H1 (cell line): Measurements from ENCODE around the gene FASTK. TPM values are rescaled to one million over a fixed set of nuclear protein-coding genes. Genes with fewer than 3 reads are reported as not detected.

ENCODE experiments used
- CTCF ChIA-PET: fragments of 300-600 bp; sonication (Branson Sonifier 250); formaldehyde crosslinking; loops from one replicate; lab custom pipeline; 2021; ENCODE audit not compliant: partially characterized antibody; lab: Charles Lee
- POLR2A ChIA-PET: fragments of 300-600 bp; sonication (Branson Sonifier 250); formaldehyde crosslinking; loops from one replicate; lab custom pipeline; 2021; ENCODE audit warnings: inconsistent platforms; ENCODE audit not compliant: partially characterized antibody; lab: Charles Lee
- DNase-seq, 2 experiments: peaks; one replicate each; pipeline versions ENCODE4 v3.0.0 to v3.0.0-alpha.2; 2010 to 2022; ENCODE audit warnings: low spot score in 2 of 2, low read depth in 1 of 2, mixed read lengths in 1 of 2
- FAIRE-seq: peaks from 2 replicates; lab custom pipeline; 2011; peaks lifted over from hg19 to GRCh38; lab: Jason Lieb, UNC
- H2AFZ ChIP-seq: 2 replicates; pipeline ENCODE4 v1.8.1; 2012; ENCODE audit warnings: low read length, inconsistent platforms
- H2AK5ac ChIP-seq: 2 replicates; pipeline ENCODE4 v1.6.1; 2013; ENCODE audit warnings: low read depth, low read length
- H2BK120ac ChIP-seq: replicated peaks from 2 replicates; pipeline ENCODE3; 2013; ENCODE audit warnings: low read depth, low read length, inconsistent platforms
- H2BK12ac ChIP-seq: 2 replicates; pipeline ENCODE4 v1.6.1; 2013; ENCODE audit warnings: low read depth, low read length
- H2BK15ac ChIP-seq: 2 replicates; pipeline ENCODE4 v1.6.1; 2013; ENCODE audit warnings: low read length
- H2BK20ac ChIP-seq: 2 replicates; pipeline ENCODE4 v1.6.1; 2013; ENCODE audit warnings: low read length
- H2BK5ac ChIP-seq: 2 replicates; pipeline ENCODE4 v1.6.1; 2013; ENCODE audit warnings: low read depth, low read length
- H3K14ac ChIP-seq: 2 replicates; pipeline ENCODE4 v1.6.1; 2013; ENCODE audit warnings: inconsistent platforms; ENCODE audit not compliant: insufficient read length
- H3K18ac ChIP-seq: 2 replicates; pipeline ENCODE4 v1.6.1; 2013; ENCODE audit warnings: low read length; ENCODE audit errors: extremely low read depth
- H3K23ac ChIP-seq: 2 replicates; pipeline ENCODE4 v1.6.1; 2013; ENCODE audit warnings: inconsistent platforms; ENCODE audit not compliant: insufficient read length
- H3K23me2 ChIP-seq: 2 replicates; pipeline ENCODE4 v1.6.1; 2013; ENCODE audit warnings: low read depth, low read length
- H3K27ac ChIP-seq: 2 replicates; pipeline ENCODE4 v1.6.1; 2011; ENCODE audit warnings: low read depth, low read length, inconsistent platforms
- H3K27me3 ChIP-seq, 4 experiments: replicated peaks in 1 of 4; 1 replicate in 1 of 4; 2 replicates in 3 of 4; pipeline versions ENCODE4 v1.6.1 to v1.8.1; 2011 to 2013; ENCODE audit warnings: low read length in 3 of 4, mild to moderate bottlenecking in 3 of 4, inconsistent platforms in 2 of 4, mixed read lengths in 2 of 4, moderate library complexity in 1 of 4; ENCODE audit not compliant: control insufficient read depth in 3 of 4, insufficient read depth in 3 of 4; ENCODE audit errors: extremely low read depth in 1 of 4
- H3K36me3 ChIP-seq, 4 experiments: 2 replicates each; pipeline versions ENCODE4 v1.6.1 to v1.8.1; 2011 to 2013; ENCODE audit warnings: mild to moderate bottlenecking in 4 of 4, low read length in 3 of 4, moderate library complexity in 2 of 4, control low read depth in 1 of 4, inconsistent platforms in 1 of 4; ENCODE audit not compliant: insufficient read depth in 4 of 4, control insufficient read depth in 2 of 4
- H3K4ac ChIP-seq: replicated peaks from 2 replicates; pipeline ENCODE3; 2013; ENCODE audit warnings: low read length, low read depth, mixed read lengths, inconsistent platforms; ENCODE audit not compliant: insufficient read length
- H3K4me1 ChIP-seq, 4 experiments: replicated peaks in 1 of 4; 1 replicate in 1 of 4; 2 replicates in 3 of 4; pipeline versions ENCODE4 v1.6.1 to v1.8.1; 2011 to 2013; ENCODE audit warnings: low read length in 3 of 4, inconsistent platforms in 2 of 4, mixed read lengths in 1 of 4; ENCODE audit not compliant: insufficient read depth in 4 of 4, control insufficient read depth in 3 of 4
- H3K4me2 ChIP-seq, 2 experiments: 2 replicates each; pipeline versions ENCODE4 v1.6.1 to v1.8.1; 2011 to 2013; ENCODE audit warnings: low read depth in 2 of 2, low read length in 2 of 2, control low read depth in 1 of 2, inconsistent platforms in 1 of 2, mild to moderate bottlenecking in 1 of 2; ENCODE audit not compliant: insufficient read depth in 1 of 2
- H3K4me3 ChIP-seq, 4 experiments: fragments of 200-600, 300-600 bp in 1 of 4; sonication (generic), shearing (Covaris generic), sonication (Bioruptor Twin) in 1 of 4; 2 replicates each; pipeline versions ENCODE4 v1.5.1 to v1.8.1; 2011 to 2016; ENCODE audit warnings: low read length in 4 of 4, low read depth in 3 of 4, control low read depth in 2 of 4, inconsistent platforms in 2 of 4, mild to moderate bottlenecking in 2 of 4, mixed read lengths in 1 of 4, moderate library complexity in 1 of 4; ENCODE audit not compliant: insufficient read depth in 2 of 4; ENCODE audit errors: extremely low read depth in 1 of 4
- H3K56ac ChIP-seq: replicated peaks from 2 replicates; pipeline ENCODE3; 2013; ENCODE audit warnings: low read depth, mild to moderate bottlenecking, mixed read lengths, low read length, inconsistent platforms; ENCODE audit not compliant: insufficient read length
- H3K79me1 ChIP-seq: 2 replicates; pipeline ENCODE4 v1.6.1; 2013; ENCODE audit warnings: low read depth, low read length, control low read depth
- H3K79me2 ChIP-seq, 2 experiments: 2 replicates each; pipeline versions ENCODE4 v1.6.1 to v1.8.1; 2012 to 2013; ENCODE audit warnings: low read length in 2 of 2, mild to moderate bottlenecking in 2 of 2, inconsistent platforms in 1 of 2; ENCODE audit not compliant: insufficient read depth in 2 of 2, control insufficient read depth in 1 of 2
- H3K9ac ChIP-seq, 4 experiments: replicated peaks in 1 of 4; 1 replicate in 1 of 4; 2 replicates in 3 of 4; pipeline versions ENCODE4 v1.6.1 to v1.8.1; 2011 to 2013; ENCODE audit warnings: low read depth in 3 of 4, low read length in 3 of 4, control low read depth in 2 of 4, mild to moderate bottlenecking in 2 of 4, moderate library complexity in 2 of 4, inconsistent platforms in 1 of 4; ENCODE audit errors: extremely low read depth in 1 of 4
- H3K9me3 ChIP-seq, 2 experiments: 2 replicates each; pipeline versions ENCODE4 v1.6.1 to v1.8.1; 2012 to 2013; ENCODE audit warnings: mild to moderate bottlenecking in 2 of 2, moderate library complexity in 2 of 2, control low read depth in 1 of 2, inconsistent platforms in 1 of 2, low read depth in 1 of 2, low read length in 1 of 2, mixed read lengths in 1 of 2; ENCODE audit not compliant: insufficient read depth in 2 of 2
- H4K20me1 ChIP-seq, 2 experiments: replicated peaks in 1 of 2; 2 replicates each; pipeline versions ENCODE3 to v1.8.1; 2011 to 2013; ENCODE audit warnings: inconsistent platforms in 2 of 2, low read length in 2 of 2, mild to moderate bottlenecking in 1 of 2; ENCODE audit not compliant: insufficient read depth in 2 of 2, control insufficient read depth in 1 of 2
- H4K5ac ChIP-seq: 2 replicates; pipeline ENCODE4 v1.6.1; 2013; ENCODE audit warnings: low read length, low read depth, mixed read lengths, inconsistent platforms; ENCODE audit not compliant: insufficient read length
- H4K8ac ChIP-seq: 2 replicates; pipeline ENCODE4 v1.8.0; 2013; ENCODE audit warnings: mild to moderate bottlenecking, moderate library complexity, low read length, inconsistent platforms; ENCODE audit not compliant: insufficient read depth; ENCODE audit errors: extremely low read depth
- H4K91ac ChIP-seq: replicated peaks from 2 replicates; pipeline ENCODE3; 2013; ENCODE audit warnings: low read length, mixed read lengths, inconsistent platforms; ENCODE audit not compliant: insufficient read length
- CTBP2 ChIP-seq: IDR thresholded peaks from 2 replicates; pipeline ENCODE4 v1.7.0; 2011; ENCODE audit warnings: borderline replicate concordance, mild to moderate bottlenecking, moderate library complexity, mixed read lengths, low read length; ENCODE audit not compliant: insufficient read depth, insufficient read length
- WGBS, 2 experiments: shearing (Covaris generic) in 1 of 2; methylation state at CpG; one replicate each; pipeline versions ENCODE4 v1.1.6 to v1.1.7; 2013 to 2015; ENCODE audit warnings: low lambda C conversion rate in 2 of 2, mixed read lengths in 2 of 2, inconsistent platforms in 1 of 2, low coverage in 1 of 2, missing lambda C conversion rate in 1 of 2; ENCODE audit not compliant: insufficient replicate concordance in 2 of 2, insufficient coverage in 1 of 2, insufficient read length in 1 of 2; ENCODE audit errors: extremely low coverage in 1 of 2, missing lambda C conversion rate in 1 of 2; 5-methylcytosine and 5-hydroxymethylcytosine counted together
- polyA plus RNA-seq, 7 experiments: library from polyadenylated mRNA; depleted of rRNA in 3 of 7; stranded (reverse) in 5 of 7; unstranded in 2 of 7; fragments of >200 nt in 5 of 7; fragments of 200-250 nt in 2 of 7; gene quantifications; 1 replicate in 5 of 7; 2 replicates in 1 of 7; 4 replicates in 1 of 7; pipeline versions ENCODE4 v1.2.1 to v1.2.3, GENCODE V29; 2011 to 2013; ENCODE audit warnings: missing spikeins in 2 of 7, mixed read lengths in 2 of 7
- total RNA-seq: library from RNA; stranded (reverse); fragmentation: NEBNext Ultra II Directional; extraction: Animal tissue kit (Norgen Biotek cat#: 25700); gene quantifications from 2 replicates; pipeline ENCODE4 v1.2.1, GENCODE V29; 2021

Gene FASTK
- total and polyA plus RNA-seq, 2 of the 8 experiments (the other 6 are each of a cell fraction or from before 2014, with no cell fraction given): 39.4 to 84.0 TPM

GRCh38 chr7:151035902-151036301, 44.7 kb downstream of the FASTK start:
- 95% methylated on average over 17 of the region's 17 CpGs; no CpG with 5 or more reads in 1 of the 2 experiments for WGBS, 2 experiments
- no peaks in the 10 kb centered on the region for H3K79me2 ChIP-seq
- H3K4me1 ChIP-seq: no peaks in the 10 kb centered on the region
- peaks cover 0 to 4% of the 10 kb centered on the region in 2 experiments for H4K20me1 ChIP-seq
- TF ChIP-seq CTBP2: no peak
- H3K18ac ChIP-seq: no peak overlapping the region
- no peak overlapping the region for H3K27ac ChIP-seq
- no peak overlapping the region for H2BK15ac ChIP-seq
- no peaks in the 10 kb centered on the region; the same call in 1 of the 2 replicates for H3K79me1 ChIP-seq
- no peak overlapping the region for H2BK12ac ChIP-seq
- FAIRE-seq: no peak
- H3K4ac ChIP-seq: no peak overlapping the region
- no peak overlapping the region for H3K4me3 ChIP-seq
- no peak overlapping the region for H3K56ac ChIP-seq
- H4K8ac ChIP-seq: no peak overlapping the region
- no peak for DNase-seq
- H2BK5ac ChIP-seq: no peak overlapping the region
- no peak overlapping the region for H3K14ac ChIP-seq
- H2BK120ac ChIP-seq: no peak overlapping the region
- H3K23ac ChIP-seq: no peak overlapping the region
- CTCF ChIA-PET: interaction anchor here (0.8 to 5.4 kb wide), 6 partner anchors 13 to 52 kb away, joined by 3 to 30 read pairs (median 4); partner anchors contain the start of gene CDK5
- H3K23me2 ChIP-seq: no peaks in the 10 kb centered on the region
- H3K4me2 ChIP-seq: no peak overlapping the region
- no peak overlapping the region for H4K91ac ChIP-seq
- POLR2A ChIA-PET: interaction anchor here (1.2 kb wide), 1 partner anchor 9 kb away, joined by 3 read pairs; no protein-coding TSS in a partner anchor
- no peak overlapping the region for H2AK5ac ChIP-seq
- H3K9me3 ChIP-seq: no peaks in the 10 kb centered on the region
- no peak overlapping the region for H2BK20ac ChIP-seq
- no peaks in the 10 kb centered on the region for H3K27me3 ChIP-seq
- no peak overlapping the region for H2AFZ ChIP-seq
- no peak overlapping the region for H4K5ac ChIP-seq
- peaks cover 0 to 2% (median 0%) of the 10 kb centered on the region in 4 experiments; a peak in 2 of 8 replicates for H3K36me3 ChIP-seq
- no peak overlapping the region for H3K9ac ChIP-seq
